GM23338 (cell line): ENCODE results near the gene SCAPER. TPM values are rescaled to one million over a fixed set of nuclear protein-coding genes. Genes with fewer than 3 reads are reported as not detected.

Source experiments
- ATAC-seq: fragments of 200-7000 bp; cut with Tn5 transposase; 3 replicates; pipeline ENCODE4 v1.9.1; 2020
- DNase-seq: peaks from one replicate; pipeline ENCODE4 v3.0.0-alpha.2; 2015; ENCODE audit warnings: low spot score
- H2AFZ ChIP-seq: fragments of 200-600 bp; sonication (generic); 2 replicates; pipeline ENCODE4 v1.8.0; 2016; ENCODE audit warnings: antibody characterized with exemption, mild to moderate bottlenecking, moderate library complexity
- H3F3A ChIP-seq: fragments of 200-600 bp; sonication (generic); replicated peaks from 2 replicates; pipeline ENCODE4 v1.8.0; 2017; ENCODE audit warnings: antibody characterized with exemption, mixed run types, low read depth
- H3K27ac ChIP-seq: fragments of 200-600 bp; sonication (generic); 2 replicates; pipeline ENCODE4 v1.6.1; 2016; ENCODE audit warnings: low read depth
- H3K27me3 ChIP-seq: fragments of 200-600 bp; sonication (generic); 2 replicates; pipeline ENCODE4 v1.8.0; 2016; ENCODE audit warnings: mild to moderate bottlenecking, mixed run types, moderate library complexity; ENCODE audit not compliant: insufficient read depth
- H3K36me3 ChIP-seq: fragments of 200-600 bp; sonication (generic); 2 replicates; pipeline ENCODE4 v1.8.0; 2016; ENCODE audit warnings: mild to moderate bottlenecking; ENCODE audit not compliant: insufficient read depth
- H3K4me1 ChIP-seq: fragments of 200-600 bp; sonication (generic); 2 replicates; pipeline ENCODE4 v1.8.0; 2016; ENCODE audit warnings: mild to moderate bottlenecking, moderate library complexity; ENCODE audit not compliant: insufficient read depth
- H3K4me2 ChIP-seq: fragments of 200-600 bp; sonication (generic); 2 replicates; pipeline ENCODE4 v1.7.1; 2017; ENCODE audit warnings: mixed run types
- H3K4me3 ChIP-seq: fragments of 200-600 bp; sonication (generic); 2 replicates; pipeline ENCODE4 v1.6.1; 2016; ENCODE audit warnings: mixed run types
- H3K79me2 ChIP-seq: fragments of 200-600 bp; sonication (generic); replicated peaks from 2 replicates; pipeline ENCODE4 v1.8.0; 2017; ENCODE audit warnings: mild to moderate bottlenecking; ENCODE audit not compliant: insufficient read depth
- H3K9me2 ChIP-seq: fragments of 200-600 bp; sonication (generic); 2 replicates; pipeline ENCODE4 v1.8.0; 2017; ENCODE audit not compliant: insufficient read depth
- H4K20me1 ChIP-seq: fragments of 200-600 bp; sonication (generic); replicated peaks from 2 replicates; pipeline ENCODE4 v1.8.0; 2017; ENCODE audit warnings: mild to moderate bottlenecking; ENCODE audit not compliant: insufficient read depth
- H3K27ac Mint-ChIP-seq: 2 replicates; pipeline ENCODE4 v1.8.0; 2020; ENCODE audit warnings: inconsistent platforms, mild to moderate bottlenecking, moderate library complexity, mixed read lengths
- H3K27me3 Mint-ChIP-seq: 3 replicates; pipeline ENCODE4 v1.8.0; 2022; ENCODE audit warnings: low read depth, mild to moderate bottlenecking, moderate library complexity, mixed read lengths, inconsistent platforms; ENCODE audit not compliant: insufficient read depth, poor library complexity
- H3K36me3 Mint-ChIP-seq: 3 replicates; pipeline ENCODE4 v1.8.0; 2021; ENCODE audit warnings: low read depth, mild to moderate bottlenecking, inconsistent platforms, moderate library complexity, mixed read lengths
- H3K4me1 Mint-ChIP-seq: 3 replicates; pipeline ENCODE4 v1.8.0; 2020; ENCODE audit warnings: mild to moderate bottlenecking, inconsistent platforms, mixed read lengths
- H3K4me3 Mint-ChIP-seq: 3 replicates; pipeline ENCODE4 v1.8.0; 2021; ENCODE audit warnings: moderate library complexity, mild to moderate bottlenecking, inconsistent platforms, mixed read lengths
- H3K9me3 Mint-ChIP-seq: 3 replicates; pipeline ENCODE4 v1.8.0; 2020; ENCODE audit warnings: moderate library complexity, mild to moderate bottlenecking, inconsistent platforms, mixed read lengths
- CREB1 ChIP-seq: fragments of 250-450 bp; sonication (Bioruptor Pico); IDR thresholded peaks from 2 replicates; pipeline ENCODE4 v1.5.0; 2020; ENCODE audit warnings: low read depth, mild to moderate bottlenecking, moderate library complexity
- EZH2 ChIP-seq: fragments of 200-600 bp; sonication (generic); IDR thresholded peaks from one replicate; pipeline ENCODE4 v1.8.0; 2017; ENCODE audit warnings: antibody characterized with exemption, mild to moderate bottlenecking, low read depth; ENCODE audit not compliant: unreplicated experiment
- EZH2phosphoT487 ChIP-seq: fragments of 200-600 bp; sonication (generic); IDR thresholded peaks from one replicate; pipeline ENCODE4 v1.8.1; 2018; ENCODE audit warnings: antibody characterized with exemption; ENCODE audit not compliant: unreplicated experiment
- JUNB ChIP-seq: IDR thresholded peaks from one replicate; pipeline ENCODE4 v1.6.1; 2016; ENCODE audit warnings: antibody characterized with exemption; ENCODE audit not compliant: unreplicated experiment
- NANOG ChIP-seq: IDR thresholded peaks from 2 replicates; pipeline ENCODE4 v1.6.1; 2016; ENCODE audit warnings: antibody characterized with exemption, borderline replicate concordance
- REST ChIP-seq: IDR thresholded peaks from one replicate; pipeline ENCODE4 v1.6.1; 2018; ENCODE audit warnings: antibody characterized with exemption; ENCODE audit not compliant: unreplicated experiment
- STAT1 ChIP-seq: IDR thresholded peaks from one replicate; pipeline ENCODE4 v1.6.1; 2016; ENCODE audit warnings: antibody characterized with exemption; ENCODE audit not compliant: unreplicated experiment
- ZNF114 ChIP-seq: fragments of 250-450 bp; sonication (Bioruptor Pico); IDR thresholded peaks from 2 replicates; pipeline ENCODE4 v1.5.0; 2020; ENCODE audit warnings: mild to moderate bottlenecking, moderate library complexity
- ZNF331 ChIP-seq: fragments of 250-450 bp; sonication (Bioruptor Pico); IDR thresholded peaks from 2 replicates; pipeline ENCODE4 v1.5.0; 2020; ENCODE audit warnings: low read depth, mild to moderate bottlenecking, moderate library complexity
- polyA plus RNA-seq: library from polyadenylated mRNA; unstranded; fragments of >200 nt; fragmentation: Nextera tagmentation; extraction: Ambion mirVana; gene quantifications from 2 replicates; pipeline ENCODE4 v1.2.1, GENCODE V29; 2016
- total RNA-seq: library from RNA; depleted of rRNA; stranded (reverse); fragments of >200 nt; shearing (Covaris generic); gene quantifications from 2 replicates; pipeline ENCODE4 v1.2.3, GENCODE V29; 2014
- TF ChIP-seq, protein P1 (sequence below): IDR thresholded peaks from 2 replicates; pipeline ENCODE4 v1.6.1; 2016; ENCODE audit warnings: antibody characterized with exemption
- TF ChIP-seq, protein P2 (sequence below), 2 experiments: fragments of 200-600 bp in 1 of 2; sonication (generic) in 1 of 2; conservative IDR thresholded peaks; 2 replicates each; pipeline versions ENCODE4 v1.5.1 to v1.6.1; 2016 to 2017; ENCODE audit warnings: antibody characterized with exemption in 2 of 2, low read depth in 2 of 2, mild to moderate bottlenecking in 2 of 2, moderate library complexity in 1 of 2

The SCAPER gene
- total and polyA plus RNA-seq, 2 experiments from 2014 or later, result 9.1 to 17.6 TPM

DNA sequence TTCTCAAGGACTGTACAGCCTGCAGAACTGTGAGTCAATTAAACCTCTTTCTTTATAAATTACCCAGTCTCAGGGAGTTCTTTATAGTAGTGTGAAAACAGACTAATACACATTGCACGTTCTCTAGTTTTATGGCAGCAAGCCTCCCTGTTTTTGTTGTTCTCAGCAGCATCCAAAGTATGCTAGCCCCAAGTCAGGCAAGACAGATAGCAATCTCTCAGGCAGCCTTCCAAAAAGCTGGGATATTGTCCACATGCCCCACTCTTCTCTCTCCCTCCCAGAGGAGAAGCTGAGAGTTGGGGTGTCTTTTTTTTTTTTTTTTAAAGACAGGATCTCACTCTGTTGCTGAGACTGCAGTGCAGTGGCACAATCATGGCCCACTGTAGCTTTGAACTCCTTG, 438.0 kb downstream of the SCAPER start:
- Histone ChIP-seq H3K79me2 (no peaks in the 10 kb centered on the region), H3K4me1 (no peaks in the 10 kb centered on the region), H4K20me1 (no peaks in the 10 kb centered on the region), H3K27me3 (no peaks in the 10 kb centered on the region), H3K4me2 (no peak overlapping the region), H3K36me3 (no peaks in the 10 kb centered on the region), H3K9me2 (no peaks in the 10 kb centered on the region), H3K4me3 (no peak overlapping the region), H3K27ac (no peak overlapping the region), H3F3A (no peaks in the 10 kb centered on the region), H2AFZ (no peak overlapping the region)
- no peak for DNase-seq
- no peak overlapping the region for H3K27ac Mint-ChIP-seq
- peaks cover 17% of the 10 kb centered on the region for H3K9me3 Mint-ChIP-seq
- peaks cover 2% of the 10 kb centered on the region for H3K27me3 Mint-ChIP-seq
- peaks cover 17% of the 10 kb centered on the region; the same call in 2 of the 3 replicates for H3K36me3 Mint-ChIP-seq
- TF ChIP-seq REST, result no peak
- no peak for TF ChIP-seq EZH2
- TF ChIP-seq, protein P1, sequence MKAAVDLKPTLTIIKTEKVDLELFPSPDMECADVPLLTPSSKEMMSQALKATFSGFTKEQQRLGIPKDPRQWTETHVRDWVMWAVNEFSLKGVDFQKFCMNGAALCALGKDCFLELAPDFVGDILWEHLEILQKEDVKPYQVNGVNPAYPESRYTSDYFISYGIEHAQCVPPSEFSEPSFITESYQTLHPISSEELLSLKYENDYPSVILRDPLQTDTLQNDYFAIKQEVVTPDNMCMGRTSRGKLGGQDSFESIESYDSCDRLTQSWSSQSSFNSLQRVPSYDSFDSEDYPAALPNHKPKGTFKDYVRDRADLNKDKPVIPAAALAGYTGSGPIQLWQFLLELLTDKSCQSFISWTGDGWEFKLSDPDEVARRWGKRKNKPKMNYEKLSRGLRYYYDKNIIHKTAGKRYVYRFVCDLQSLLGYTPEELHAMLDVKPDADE, result no peak
- TF ChIP-seq, protein P2, sequence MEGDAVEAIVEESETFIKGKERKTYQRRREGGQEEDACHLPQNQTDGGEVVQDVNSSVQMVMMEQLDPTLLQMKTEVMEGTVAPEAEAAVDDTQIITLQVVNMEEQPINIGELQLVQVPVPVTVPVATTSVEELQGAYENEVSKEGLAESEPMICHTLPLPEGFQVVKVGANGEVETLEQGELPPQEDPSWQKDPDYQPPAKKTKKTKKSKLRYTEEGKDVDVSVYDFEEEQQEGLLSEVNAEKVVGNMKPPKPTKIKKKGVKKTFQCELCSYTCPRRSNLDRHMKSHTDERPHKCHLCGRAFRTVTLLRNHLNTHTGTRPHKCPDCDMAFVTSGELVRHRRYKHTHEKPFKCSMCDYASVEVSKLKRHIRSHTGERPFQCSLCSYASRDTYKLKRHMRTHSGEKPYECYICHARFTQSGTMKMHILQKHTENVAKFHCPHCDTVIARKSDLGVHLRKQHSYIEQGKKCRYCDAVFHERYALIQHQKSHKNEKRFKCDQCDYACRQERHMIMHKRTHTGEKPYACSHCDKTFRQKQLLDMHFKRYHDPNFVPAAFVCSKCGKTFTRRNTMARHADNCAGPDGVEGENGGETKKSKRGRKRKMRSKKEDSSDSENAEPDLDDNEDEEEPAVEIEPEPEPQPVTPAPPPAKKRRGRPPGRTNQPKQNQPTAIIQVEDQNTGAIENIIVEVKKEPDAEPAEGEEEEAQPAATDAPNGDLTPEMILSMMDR (conservative IDR thresholded peaks at IDR 0.05; ENCODE audit: low read depth in 2 of 2), result no peak
- no peak for TF ChIP-seq JUNB
- no peak for TF ChIP-seq ZNF114 (CRISPR knock-in tag)
- no peak for TF ChIP-seq NANOG
- no peak for TF ChIP-seq EZH2phosphoT487
- no peak for TF ChIP-seq ZNF331 (CRISPR knock-in tag)
- H3K4me1 Mint-ChIP-seq, result no peaks in the 10 kb centered on the region
- H3K4me3 Mint-ChIP-seq, result no peak overlapping the region
- no peak for ATAC-seq

DNA sequence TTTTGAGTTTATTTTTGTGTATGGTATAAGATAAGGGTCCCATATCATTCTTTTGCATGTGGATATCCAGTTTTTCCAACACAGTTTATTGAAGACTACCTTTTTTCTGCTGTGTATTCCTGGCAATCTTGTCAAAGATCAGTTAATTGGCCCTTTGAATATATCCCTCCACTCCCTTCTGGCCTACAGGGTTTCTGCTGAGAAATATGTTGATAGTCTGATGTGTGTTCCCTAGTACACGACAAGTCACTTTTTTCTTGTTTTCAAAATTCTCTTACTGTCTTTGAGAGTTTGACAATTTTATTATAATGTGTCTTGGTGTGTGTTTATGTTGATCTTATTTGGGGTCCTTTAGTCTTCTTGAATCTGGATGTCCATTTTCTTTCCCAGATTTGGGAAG, 439.4 kb downstream of the SCAPER start:
- Histone ChIP-seq H4K20me1 (no peaks in the 10 kb centered on the region), H2AFZ (no peak overlapping the region), H3K27ac (no peak overlapping the region), H3K4me3 (no peak overlapping the region), H3F3A (no peaks in the 10 kb centered on the region), H3K27me3 (no peaks in the 10 kb centered on the region), H3K9me2 (no peaks in the 10 kb centered on the region), H3K4me1 (no peaks in the 10 kb centered on the region), H3K4me2 (no peak overlapping the region), H3K36me3 (no peaks in the 10 kb centered on the region), H3K79me2 (no peaks in the 10 kb centered on the region)
- peaks cover 17% of the 10 kb centered on the region; the same call in 2 of the 3 replicates for H3K36me3 Mint-ChIP-seq
- H3K27ac Mint-ChIP-seq, result no peak overlapping the region
- peaks cover 2% of the 10 kb centered on the region for H3K27me3 Mint-ChIP-seq
- no peak for DNase-seq
- no peaks in the 10 kb centered on the region for H3K4me1 Mint-ChIP-seq
- H3K4me3 Mint-ChIP-seq, result no peak overlapping the region
- no peak for ATAC-seq
- H3K9me3 Mint-ChIP-seq, result peaks cover 17% of the 10 kb centered on the region
- TF ChIP-seq EZH2, result no peak
- no peak for TF ChIP-seq CREB1 (CRISPR knock-in tag)
- TF ChIP-seq ZNF114 (CRISPR knock-in tag), result no peak
- TF ChIP-seq, protein P1, result no peak
- TF ChIP-seq NANOG, result no peak
- TF ChIP-seq JUNB, result no peak
- TF ChIP-seq EZH2phosphoT487, result no peak
- no peak for TF ChIP-seq STAT1
